Glutamatergic neuron (in vitro differentiated cells): ENCODE measurements around the gene ATXN10. TPM values are rescaled to one million over a fixed set of nuclear protein-coding genes. Genes with fewer than 3 reads are reported as not detected.

Source experiments
- DNase-seq: peaks from one replicate; pipeline ENCODE4 v3.0.0; 2022
- H3K27ac Mint-ChIP-seq: one replicate; pipeline ENCODE4 v1.8.0; 2020; ENCODE audit warnings: mild to moderate bottlenecking, mixed read lengths, inconsistent platforms; ENCODE audit not compliant: unreplicated experiment
- H3K27me3 Mint-ChIP-seq: one replicate; pipeline ENCODE4 v1.8.0; 2020; ENCODE audit warnings: mild to moderate bottlenecking, moderate library complexity, mixed read lengths, inconsistent platforms; ENCODE audit not compliant: unreplicated experiment
- H3K36me3 Mint-ChIP-seq: one replicate; pipeline ENCODE4 v1.8.0; 2020; ENCODE audit warnings: mild to moderate bottlenecking, mixed read lengths, inconsistent platforms; ENCODE audit not compliant: unreplicated experiment
- H3K4me1 Mint-ChIP-seq: one replicate; pipeline ENCODE4 v1.8.0; 2020; ENCODE audit warnings: mild to moderate bottlenecking, low read depth, mixed read lengths, inconsistent platforms; ENCODE audit not compliant: unreplicated experiment
- H3K4me3 Mint-ChIP-seq: one replicate; pipeline ENCODE4 v1.8.0; 2020; ENCODE audit warnings: mild to moderate bottlenecking, mixed read lengths, inconsistent platforms; ENCODE audit not compliant: unreplicated experiment
- H3K9me3 Mint-ChIP-seq: one replicate; pipeline ENCODE4 v1.8.0; 2020; ENCODE audit warnings: mild to moderate bottlenecking, moderate library complexity, mixed read lengths, inconsistent platforms; ENCODE audit not compliant: unreplicated experiment
- CTCF ChIP-seq: fragments of 200-600 bp; sonication (generic); IDR thresholded peaks from one replicate; pipeline ENCODE4 v1.5.0; 2021; ENCODE audit not compliant: partially characterized antibody, unreplicated experiment
- total RNA-seq: library from RNA; stranded (reverse); fragmentation: NEBNext Ultra II Directional; extraction: Animal tissue kit (Norgen Biotek cat#: 25700); gene quantifications from one replicate; pipeline ENCODE4 v1.2.1, GENCODE V29; 2021; ENCODE audit not compliant: unreplicated experiment

Gene ATXN10
- total RNA-seq, 1 donor from 2014 or later: 191 TPM

GRCh38 chr22:45888221-45889092 is 216.8 kb downstream of the ATXN10 start:
- Mint-ChIP-seq H3K9me3 (peaks cover 5% of the 10 kb centered on the region), H3K4me3 (no peak overlapping the region), H3K36me3 (no peaks in the 10 kb centered on the region), H3K27me3 (peaks cover 4% of the 10 kb centered on the region), H3K27ac (no peak overlapping the region), H3K4me1 (no peaks in the 10 kb centered on the region)
- peak; percentile 3 for DNase-seq
- no peak for TF ChIP-seq CTCF

- peaks cover 4% of the 10 kb centered on the region for H3K27me3 Mint-ChIP-seq
- H3K36me3 Mint-ChIP-seq: no peaks in the 10 kb centered on the region
- TF ChIP-seq CTCF: no peak
- H3K9me3 Mint-ChIP-seq: peaks cover 5% of the 10 kb centered on the region
- no peaks in the 10 kb centered on the region for H3K4me1 Mint-ChIP-seq
- no peak overlapping the region for H3K27ac Mint-ChIP-seq
- H3K4me3 Mint-ChIP-seq: no peak overlapping the region
- peak; percentile 11 for DNase-seq
These were observed 217.5 kb downstream of the ATXN10 start for GRCh38 chr22:45889093-45889538.

DNA sequence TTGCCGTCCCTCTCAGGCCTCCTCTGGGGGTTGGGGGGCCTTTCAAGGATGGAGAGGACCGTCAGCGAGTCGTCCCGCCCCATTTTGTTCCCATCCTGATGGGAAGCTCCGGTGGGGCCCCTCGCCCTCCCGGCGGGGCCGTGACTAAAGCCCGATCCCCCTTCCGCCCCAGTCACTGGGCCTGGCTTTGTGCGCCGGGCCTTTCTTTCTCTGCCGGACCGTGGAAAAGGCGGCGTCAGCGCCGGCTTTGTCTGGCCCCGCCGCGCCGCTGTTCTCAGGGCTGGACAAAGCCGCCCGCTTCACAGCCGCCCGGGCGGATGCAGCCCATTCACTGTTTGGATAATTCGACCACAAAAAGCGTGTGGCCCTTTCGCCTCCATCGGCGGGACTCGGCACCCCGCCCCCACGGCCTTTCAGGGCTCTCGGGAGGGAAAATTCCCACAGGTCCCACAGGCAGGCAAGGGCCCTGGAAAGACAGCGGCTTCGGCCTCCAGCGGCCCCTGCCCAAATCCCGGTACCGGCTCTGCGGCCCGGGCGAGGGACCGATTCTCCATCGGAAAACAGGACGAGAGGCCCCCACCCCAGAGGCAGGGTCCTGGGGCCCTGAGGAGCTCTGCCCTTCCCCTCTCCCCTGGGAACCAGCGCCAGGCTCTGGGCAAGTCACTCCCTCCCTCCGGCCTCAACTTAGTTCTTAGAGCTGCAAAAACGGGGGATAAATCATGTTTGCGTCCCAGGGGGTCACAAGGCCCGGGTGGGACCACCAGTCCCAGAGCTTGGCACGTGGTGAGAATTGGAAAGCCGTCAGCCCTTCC is 218.1 kb downstream of the ATXN10 start:
- Mint-ChIP-seq H3K4me1 (no peaks in the 10 kb centered on the region), H3K4me3 (no peak overlapping the region), H3K27ac (no peak overlapping the region), H3K27me3 (peaks cover 4% of the 10 kb centered on the region), H3K9me3 (peaks cover 5% of the 10 kb centered on the region), H3K36me3 (no peaks in the 10 kb centered on the region)
- peak; percentile 13 for DNase-seq
- TF ChIP-seq CTCF: no peak

- H3K4me3 Mint-ChIP-seq: no peak overlapping the region
- no peak overlapping the region for H3K27ac Mint-ChIP-seq
- H3K4me1 Mint-ChIP-seq: no peaks in the 10 kb centered on the region
- no peak for TF ChIP-seq CTCF
- H3K36me3 Mint-ChIP-seq: no peaks in the 10 kb centered on the region
- H3K9me3 Mint-ChIP-seq: peaks cover 5% of the 10 kb centered on the region
- DNase-seq: no peak
- H3K27me3 Mint-ChIP-seq: peaks cover 4% of the 10 kb centered on the region
These were observed 218.7 kb downstream of the ATXN10 start for GRCh38 chr22:45890351-45890635.

- Mint-ChIP-seq H3K36me3 (no peaks in the 10 kb centered on the region), H3K4me3 (no peak overlapping the region), H3K27ac (no peak overlapping the region), H3K9me3 (peaks cover 5% of the 10 kb centered on the region), H3K27me3 (peaks cover 4% of the 10 kb centered on the region), H3K4me1 (no peaks in the 10 kb centered on the region)
- no peak for TF ChIP-seq CTCF
- DNase-seq: peak; percentile 51
These were observed 219.4 kb downstream of the ATXN10 start for GRCh38 chr22:45891021-45891421.
